Keratinocyte (primary cell): ENCODE measurements around the gene GRM4. TPM values are rescaled to one million over a fixed set of nuclear protein-coding genes. Genes with fewer than 3 reads are reported as not detected.

Experiments used
- DNase-seq: peaks from one replicate; pipeline ENCODE4 v3.0.0-alpha.2; 2011; ENCODE audit warnings: low read depth, missing footprints, low spot score
- FAIRE-seq: peaks from 2 replicates; lab custom pipeline; 2011; peaks lifted over from hg19 to GRCh38; lab: Jason Lieb, UNC
- H2AFZ ChIP-seq: 2 replicates; pipeline ENCODE4 v1.6.0; 2012; ENCODE audit warnings: low read length, control low read depth, inconsistent platforms; ENCODE audit not compliant: control insufficient read depth
- H3K27ac ChIP-seq: 2 replicates; pipeline ENCODE4 v1.5.1; 2011; ENCODE audit warnings: low read length; ENCODE audit not compliant: control insufficient read depth, insufficient read depth
- H3K27me3 ChIP-seq: 3 replicates; pipeline ENCODE4 v1.6.0; 2011; ENCODE audit warnings: low read length; ENCODE audit not compliant: control insufficient read depth, insufficient read depth; ENCODE audit errors: extremely low read depth
- H3K36me3 ChIP-seq, 2 experiments: 2 replicates in 1 of 2; 3 replicates in 1 of 2; pipeline ENCODE4 v1.5.1; 2011; ENCODE audit warnings: low read length in 2 of 2, mild to moderate bottlenecking in 1 of 2; ENCODE audit not compliant: control insufficient read depth in 2 of 2, insufficient read depth in 2 of 2; ENCODE audit errors: extremely low read depth in 1 of 2
- H3K4me1 ChIP-seq: 3 replicates; pipeline ENCODE4 v1.5.1; 2011; ENCODE audit warnings: low read length; ENCODE audit not compliant: control insufficient read depth, insufficient read depth; ENCODE audit errors: extremely low read depth
- H3K4me2 ChIP-seq: 3 replicates; pipeline ENCODE4 v1.6.0; 2011; ENCODE audit warnings: low read depth, low read length; ENCODE audit not compliant: control insufficient read depth, insufficient read depth; ENCODE audit errors: extremely low read depth
- H3K4me3 ChIP-seq, 3 experiments: fragments of 200-600 bp in 1 of 3; sonication (generic) in 1 of 3; 2 replicates in 2 of 3; 3 replicates in 1 of 3; pipeline ENCODE4 v1.5.1; 2011 to 2016; ENCODE audit warnings: low read length in 3 of 3, mild to moderate bottlenecking in 3 of 3, control low read depth in 2 of 3, inconsistent platforms in 1 of 3, low read depth in 1 of 3, mixed read lengths in 1 of 3, mixed run types in 1 of 3, moderate library complexity in 1 of 3; ENCODE audit not compliant: control insufficient read depth in 2 of 3, insufficient read depth in 2 of 3; ENCODE audit errors: extremely low read depth in 1 of 3
- H3K79me2 ChIP-seq: 2 replicates; pipeline ENCODE4 v1.6.0; 2012; ENCODE audit warnings: low read length; ENCODE audit not compliant: control insufficient read depth, insufficient read depth
- H3K9ac ChIP-seq: 3 replicates; pipeline ENCODE4 v1.6.0; 2011; ENCODE audit warnings: low read length; ENCODE audit not compliant: control insufficient read depth, insufficient read depth; ENCODE audit errors: extremely low read depth
- H3K9me1 ChIP-seq: 3 replicates; pipeline ENCODE4 v1.6.0; 2011; ENCODE audit warnings: low read length; ENCODE audit not compliant: control insufficient read depth, insufficient read depth; ENCODE audit errors: extremely low read depth
- H3K9me3 ChIP-seq: 2 replicates; pipeline ENCODE4 v1.5.1; 2012; ENCODE audit warnings: low read depth, low read length; ENCODE audit not compliant: control insufficient read depth
- H4K20me1 ChIP-seq: 3 replicates; pipeline ENCODE4 v1.6.0; 2011; ENCODE audit warnings: low read length; ENCODE audit not compliant: control insufficient read depth, insufficient read depth; ENCODE audit errors: extremely low read depth
- CTCF ChIP-seq, 3 experiments: IDR thresholded peaks in 1 of 3; conservative IDR thresholded peaks in 1 of 3; optimal IDR thresholded peaks in 1 of 3; 2 replicates in 2 of 3; 3 replicates in 1 of 3; pipeline versions ENCODE3 to v1.5.1; 2011; ENCODE audit warnings: low read length in 3 of 3, mild to moderate bottlenecking in 3 of 3, moderate library complexity in 2 of 3, control low read depth in 1 of 3, inconsistent platforms in 1 of 3; ENCODE audit not compliant: insufficient read depth in 2 of 3; ENCODE audit errors: extremely low read depth in 1 of 3
- EZH2 ChIP-seq: IDR thresholded peaks from one replicate; pipeline ENCODE4 v1.6.1; 2012; ENCODE audit warnings: inconsistent platforms, mild to moderate bottlenecking, low read length, moderate library complexity
- dilution Hi-C: fragments of 300-500 bp; cut with MboI; formaldehyde crosslinking; loops from one replicate; pipeline ENCODE4 v1.7.0; 2020; ENCODE audit warnings: low sequenced_read_pairs; ENCODE audit not compliant: extremely low pct_ligation_motif_present
- polyA plus RNA-seq, 5 experiments: library from polyadenylated mRNA; depleted of rRNA in 3 of 5; stranded (reverse) in 3 of 5; stranded (forward) in 1 of 5; unstranded in 1 of 5; fragments of >200 nt; gene quantifications; 1 replicate in 1 of 5; 2 replicates in 3 of 5; 3 replicates in 1 of 5; pipeline versions ENCODE4 v1.2.1 to v1.2.3, GENCODE V29; 2011 to 2012; ENCODE audit warnings: missing spikeins in 2 of 5, low read depth in 1 of 5, low replicate concordance in 1 of 5

Gene GRM4
- polyA plus RNA-seq, 1 donor (not counting 4 experiments of a cell fraction or from before 2014, with no cell fraction given) = not detected

GRCh38 chr6:34057191-34057590 lies 88.7 kb downstream of the GRM4 start:
- H3K27ac ChIP-seq = no peak overlapping the region
- no peaks in the 10 kb centered on the region for H3K79me2 ChIP-seq
- no peaks in the 10 kb centered on the region for H3K4me1 ChIP-seq
- no peak overlapping the region for H2AFZ ChIP-seq
- H3K9ac ChIP-seq = no peak overlapping the region
- H4K20me1 ChIP-seq = no peaks in the 10 kb centered on the region
- H3K27me3 ChIP-seq = peaks cover 15% of the 10 kb centered on the region
- no peaks in the 10 kb centered on the region for H3K36me3 ChIP-seq
- no peak overlapping the region for H3K4me2 ChIP-seq
- no peaks in the 10 kb centered on the region for H3K9me1 ChIP-seq
- H3K4me3 ChIP-seq = no peak overlapping the region
- no peak for DNase-seq
- no peak for FAIRE-seq
- TF ChIP-seq EZH2 (no peak), CTCF (optimal IDR thresholded peaks at IDR 0.05 in 1 of 3, IDR thresholded peaks at IDR 0.05 in 1 of 3, conservative IDR thresholded peaks at IDR 0.05 in 1 of 3; ENCODE audit: extremely low read depth in 1 of 3, insufficient read depth in 2 of 3, low read length in 3 of 3) (no peak)
- dilution Hi-C loops = no loop called here
- H3K9me3 ChIP-seq = no peaks in the 10 kb centered on the region

GRCh38 chr6:34056305-34057108 lies 89.4 kb downstream of the GRM4 start:
- H2AFZ ChIP-seq = no peak overlapping the region

More at GRCh38 chr6:34056305-34057108, 89.4 kb downstream of the GRM4 start:
- no peaks in the 10 kb centered on the region for H3K79me2 ChIP-seq
- TF ChIP-seq EZH2 (no peak), CTCF (optimal IDR thresholded peaks at IDR 0.05 in 1 of 3, IDR thresholded peaks at IDR 0.05 in 1 of 3, conservative IDR thresholded peaks at IDR 0.05 in 1 of 3; ENCODE audit: extremely low read depth in 1 of 3, insufficient read depth in 2 of 3, low read length in 3 of 3) (no peak)
- no peaks in the 10 kb centered on the region for H3K9me3 ChIP-seq
- H3K27ac ChIP-seq = no peak overlapping the region
- DNase-seq (peak; percentile 38), FAIRE-seq (no peak)
- H3K9me1 ChIP-seq = no peaks in the 10 kb centered on the region
- no peaks in the 10 kb centered on the region for H3K4me1 ChIP-seq
- dilution Hi-C loops = no loop called here
- no peaks in the 10 kb centered on the region for H3K36me3 ChIP-seq
- H4K20me1 ChIP-seq = no peaks in the 10 kb centered on the region
- no peak overlapping the region for H3K4me2 ChIP-seq
- no peak overlapping the region for H3K9ac ChIP-seq
- peaks cover 13% of the 10 kb centered on the region for H3K27me3 ChIP-seq
- H3K4me3 ChIP-seq = no peak overlapping the region
